AG10803 (cell line): ENCODE data around the gene GNAZ.

Source experiments
- DNase-seq: peaks from one replicate; pipeline ENCODE4 v3.0.0; 2010; ENCODE audit warnings: low read depth
- H3K4me3 ChIP-seq: 2 replicates; pipeline ENCODE4 v1.5.1; 2011; ENCODE audit warnings: mild to moderate bottlenecking, low read length, control low read depth
- TF ChIP-seq, protein P1 (sequence below): conservative IDR thresholded peaks from 2 replicates; pipeline ENCODE4 v1.5.1; 2011; ENCODE audit warnings: mild to moderate bottlenecking, low read length, control low read depth, inconsistent platforms

GNAZ gene

GRCh38 chr22:23152238-23153114 lies 82.2 kb downstream of the GNAZ start:
- no peak overlapping the region for H3K4me3 ChIP-seq
- DNase-seq = no peak

GRCh38 chr22:23153994-23154393 lies 83.7 kb downstream of the GNAZ start:
- DNase-seq = no peak
- TF ChIP-seq, protein P1, sequence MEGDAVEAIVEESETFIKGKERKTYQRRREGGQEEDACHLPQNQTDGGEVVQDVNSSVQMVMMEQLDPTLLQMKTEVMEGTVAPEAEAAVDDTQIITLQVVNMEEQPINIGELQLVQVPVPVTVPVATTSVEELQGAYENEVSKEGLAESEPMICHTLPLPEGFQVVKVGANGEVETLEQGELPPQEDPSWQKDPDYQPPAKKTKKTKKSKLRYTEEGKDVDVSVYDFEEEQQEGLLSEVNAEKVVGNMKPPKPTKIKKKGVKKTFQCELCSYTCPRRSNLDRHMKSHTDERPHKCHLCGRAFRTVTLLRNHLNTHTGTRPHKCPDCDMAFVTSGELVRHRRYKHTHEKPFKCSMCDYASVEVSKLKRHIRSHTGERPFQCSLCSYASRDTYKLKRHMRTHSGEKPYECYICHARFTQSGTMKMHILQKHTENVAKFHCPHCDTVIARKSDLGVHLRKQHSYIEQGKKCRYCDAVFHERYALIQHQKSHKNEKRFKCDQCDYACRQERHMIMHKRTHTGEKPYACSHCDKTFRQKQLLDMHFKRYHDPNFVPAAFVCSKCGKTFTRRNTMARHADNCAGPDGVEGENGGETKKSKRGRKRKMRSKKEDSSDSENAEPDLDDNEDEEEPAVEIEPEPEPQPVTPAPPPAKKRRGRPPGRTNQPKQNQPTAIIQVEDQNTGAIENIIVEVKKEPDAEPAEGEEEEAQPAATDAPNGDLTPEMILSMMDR = no peak
- H3K4me3 ChIP-seq = no peak overlapping the region

More at GRCh38 chr22:23152238-23153114, 82.2 kb downstream of the GNAZ start:
- TF ChIP-seq, protein P1 = no peak

GRCh38 chr22:23154461-23154860 lies 84.1 kb downstream of the GNAZ start:
- DNase-seq = no peak
- TF ChIP-seq, protein P1 = no peak
- H3K4me3 ChIP-seq = no peak overlapping the region

DNA sequence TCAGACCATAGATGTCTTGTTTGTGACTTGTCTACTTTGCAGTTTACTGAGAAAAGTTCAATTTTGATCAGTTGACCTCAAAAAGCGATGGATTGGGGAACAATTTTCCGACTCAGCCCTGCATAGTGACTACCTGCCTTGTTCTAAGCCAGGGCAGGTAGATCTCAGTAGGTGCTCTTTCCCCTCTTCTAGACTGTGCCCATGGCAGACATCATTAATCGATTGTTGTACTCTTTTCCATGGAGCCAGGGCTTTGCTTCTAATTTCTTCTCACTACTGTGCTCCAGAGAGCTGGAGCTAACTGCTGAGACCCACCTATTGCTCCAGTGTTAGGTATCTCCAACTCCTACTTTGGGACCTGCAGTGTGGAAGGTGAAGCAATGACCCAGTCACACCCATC lies 84.8 kb downstream of the GNAZ start:
- H3K4me3 ChIP-seq = no peak overlapping the region
- TF ChIP-seq, protein P1 = no peak
- no peak for DNase-seq

GRCh38 chr22:23155831-23156230 lies 85.5 kb downstream of the GNAZ start:
- no peak for DNase-seq

DNA sequence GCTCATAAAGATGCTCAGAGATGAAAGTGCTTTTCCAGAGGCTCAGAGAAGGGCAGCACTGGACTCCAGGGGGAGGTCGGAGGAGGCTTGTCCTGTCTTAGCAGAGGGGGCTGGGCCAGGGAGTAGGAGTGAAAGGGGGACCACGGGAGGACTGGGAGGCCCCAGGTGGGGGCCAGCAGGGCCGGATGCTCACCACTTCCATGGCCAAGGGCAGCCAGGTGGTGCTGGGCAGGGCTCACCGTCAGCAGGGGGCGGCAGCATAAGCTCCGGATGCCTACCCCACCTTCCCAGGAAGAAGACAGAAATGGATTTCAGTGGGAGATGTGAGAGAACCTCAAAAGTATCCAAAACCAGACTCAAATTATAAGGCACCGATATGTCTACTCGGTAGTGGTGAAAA lies 86.0 kb downstream of the GNAZ start:
- DNase-seq = no peak
- TF ChIP-seq, protein P1 = no peak
- no peak overlapping the region for H3K4me3 ChIP-seq

More at GRCh38 chr22:23155831-23156230, 85.5 kb downstream of the GNAZ start:
- H3K4me3 ChIP-seq = no peak overlapping the region
- TF ChIP-seq, protein P1 = no peak
